ENCODE data around the gene HTT.

HTT gene

DNA sequence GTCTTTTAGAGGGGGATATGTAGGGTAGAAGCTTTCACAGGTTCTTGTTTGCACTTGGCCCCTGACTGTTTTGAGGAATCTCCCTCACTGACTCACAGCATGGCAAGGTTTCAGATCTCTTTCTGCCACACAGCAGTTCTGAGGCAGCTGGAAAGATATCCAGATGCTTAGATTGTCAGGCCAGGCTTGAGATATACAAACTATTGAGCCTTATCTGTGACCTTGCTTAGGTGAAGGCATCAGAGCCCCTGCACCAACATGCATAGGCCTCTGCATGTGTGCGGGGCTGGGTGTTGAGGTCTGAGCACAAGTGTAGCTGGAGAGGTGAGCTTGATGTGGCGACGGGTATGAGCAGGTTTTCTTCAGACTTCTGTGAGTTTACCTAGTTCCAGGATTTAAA is 93.5 kb downstream of the HTT start:
- DNase-seq (ENCODE audit: low read depth) = no peak
- H3K4me3 ChIP-seq (ENCODE audit: low read depth, low read length) = no peak overlapping the region
- TF ChIP-seq, protein P1, sequence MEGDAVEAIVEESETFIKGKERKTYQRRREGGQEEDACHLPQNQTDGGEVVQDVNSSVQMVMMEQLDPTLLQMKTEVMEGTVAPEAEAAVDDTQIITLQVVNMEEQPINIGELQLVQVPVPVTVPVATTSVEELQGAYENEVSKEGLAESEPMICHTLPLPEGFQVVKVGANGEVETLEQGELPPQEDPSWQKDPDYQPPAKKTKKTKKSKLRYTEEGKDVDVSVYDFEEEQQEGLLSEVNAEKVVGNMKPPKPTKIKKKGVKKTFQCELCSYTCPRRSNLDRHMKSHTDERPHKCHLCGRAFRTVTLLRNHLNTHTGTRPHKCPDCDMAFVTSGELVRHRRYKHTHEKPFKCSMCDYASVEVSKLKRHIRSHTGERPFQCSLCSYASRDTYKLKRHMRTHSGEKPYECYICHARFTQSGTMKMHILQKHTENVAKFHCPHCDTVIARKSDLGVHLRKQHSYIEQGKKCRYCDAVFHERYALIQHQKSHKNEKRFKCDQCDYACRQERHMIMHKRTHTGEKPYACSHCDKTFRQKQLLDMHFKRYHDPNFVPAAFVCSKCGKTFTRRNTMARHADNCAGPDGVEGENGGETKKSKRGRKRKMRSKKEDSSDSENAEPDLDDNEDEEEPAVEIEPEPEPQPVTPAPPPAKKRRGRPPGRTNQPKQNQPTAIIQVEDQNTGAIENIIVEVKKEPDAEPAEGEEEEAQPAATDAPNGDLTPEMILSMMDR (IDR thresholded peaks at IDR 0.05; ENCODE audit: insufficient read depth, low read depth, low read length, missing control alignments) = no peak

DNA sequence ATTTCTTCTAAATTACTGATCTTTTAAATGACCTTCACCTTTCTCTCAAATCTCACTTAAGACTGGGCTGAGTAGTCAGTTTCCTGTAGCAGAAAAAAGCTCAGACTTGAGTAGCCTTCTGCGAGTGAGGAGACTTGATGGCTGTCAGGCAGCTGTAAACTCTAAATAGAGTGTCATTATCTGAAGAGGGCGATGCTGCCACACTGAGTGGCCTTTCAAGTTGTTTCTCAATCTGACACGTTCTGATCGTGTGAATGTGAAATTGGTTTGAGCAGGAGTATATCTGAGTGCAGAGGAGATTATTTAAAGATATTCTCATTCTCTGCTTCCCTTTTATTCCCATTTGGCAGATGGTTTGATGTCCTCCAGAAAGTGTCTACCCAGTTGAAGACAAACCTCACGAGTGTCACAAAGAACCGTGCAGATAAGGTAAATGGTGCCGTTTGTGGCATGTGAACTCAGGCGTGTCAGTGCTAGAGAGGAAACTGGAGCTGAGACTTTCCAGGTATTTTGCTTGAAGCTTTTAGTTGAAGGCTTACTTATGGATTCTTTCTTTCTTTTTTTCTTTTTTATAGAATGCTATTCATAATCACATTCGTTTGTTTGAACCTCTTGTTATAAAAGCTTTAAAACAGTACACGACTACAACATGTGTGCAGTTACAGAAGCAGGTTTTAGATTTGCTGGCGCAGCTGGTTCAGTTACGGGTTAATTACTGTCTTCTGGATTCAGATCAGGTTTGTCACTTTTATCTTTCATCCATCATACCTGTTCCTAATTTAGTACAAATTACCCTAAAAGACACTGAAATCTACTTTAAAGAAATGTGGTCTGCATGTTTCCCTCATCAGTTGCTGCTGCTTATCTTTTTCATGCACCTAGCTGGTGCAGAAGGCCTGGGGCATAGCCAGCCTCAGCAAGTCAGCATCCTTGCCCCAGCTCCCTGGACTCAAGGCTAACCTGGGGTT is 100.2 kb downstream of the HTT start:
- no peak for DNase-seq (ENCODE audit: low read depth)
- TF ChIP-seq, protein P1 (IDR thresholded peaks at IDR 0.05; ENCODE audit: insufficient read depth, low read depth, low read length, missing control alignments) = no peak
- no peak overlapping the region for H3K4me3 ChIP-seq (ENCODE audit: low read depth, low read length)

DNA sequence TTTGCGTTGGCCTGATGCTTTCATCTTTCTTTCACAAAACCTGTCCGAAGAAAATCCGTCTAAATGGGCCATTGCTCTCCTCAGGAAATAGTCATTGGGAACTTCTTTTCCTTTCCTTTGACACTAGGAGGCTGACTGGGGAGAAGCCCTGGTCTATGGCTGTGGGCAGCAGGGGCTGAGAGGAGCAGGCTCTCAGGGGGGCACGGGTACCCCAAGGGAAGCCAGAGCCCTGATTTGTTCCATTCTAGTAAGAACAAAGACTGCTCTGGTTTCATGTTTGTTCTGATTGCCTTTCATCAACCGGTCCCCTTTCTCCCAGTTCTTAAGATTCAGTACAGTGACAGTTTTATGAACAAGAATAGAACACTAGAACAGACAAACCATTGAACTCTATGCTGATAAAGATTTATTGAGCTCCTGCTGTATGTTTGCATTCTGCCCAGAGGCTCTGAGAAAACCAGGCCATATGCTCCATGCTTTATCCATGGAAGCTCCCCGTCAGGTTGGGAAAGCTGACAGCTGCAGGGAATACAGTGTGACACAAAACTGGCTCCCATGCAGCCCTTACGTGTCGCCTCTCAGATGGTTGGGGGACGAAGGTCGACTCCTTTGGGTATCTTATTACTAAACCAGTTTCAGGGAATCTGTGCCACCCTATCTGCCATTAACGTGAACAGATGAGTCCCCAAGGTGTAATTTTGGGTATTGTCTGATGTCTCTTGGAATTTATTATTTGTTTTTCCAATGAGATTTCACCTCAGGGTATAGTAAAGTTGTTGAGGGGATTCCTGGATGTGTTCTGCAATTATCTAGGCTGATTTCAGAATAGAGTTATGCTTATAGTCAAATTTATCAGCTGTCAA is 102.1 kb downstream of the HTT start:
- TF ChIP-seq, protein P1 (IDR thresholded peaks at IDR 0.05; ENCODE audit: insufficient read depth, low read depth, low read length, missing control alignments) = no peak
- DNase-seq (ENCODE audit: low read depth) = no peak
- H3K4me3 ChIP-seq (ENCODE audit: low read depth, low read length) = no peak overlapping the region

DNA sequence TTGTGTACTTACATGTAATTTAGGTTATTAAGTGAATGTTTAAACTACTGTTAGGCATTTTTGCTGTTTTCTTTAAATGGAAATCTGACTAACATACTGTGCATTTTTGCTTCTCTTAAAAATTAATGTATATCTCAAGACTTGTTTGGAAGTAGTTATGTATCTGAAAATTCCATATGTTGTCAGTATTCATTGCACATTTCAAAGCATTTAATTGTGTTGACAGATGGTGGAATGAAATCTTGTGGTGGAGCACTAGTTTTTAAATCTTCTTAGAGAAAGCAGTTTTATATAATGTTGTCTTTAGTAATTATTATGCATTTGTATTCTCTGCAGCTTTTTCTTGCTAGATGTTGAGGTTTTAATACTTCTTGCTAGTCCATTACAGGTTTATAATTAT is 102.9 kb downstream of the HTT start:
- no peak overlapping the region for H3K4me3 ChIP-seq (ENCODE audit: low read depth, low read length)
- TF ChIP-seq, protein P1 (IDR thresholded peaks at IDR 0.05; ENCODE audit: insufficient read depth, low read depth, low read length, missing control alignments) = no peak
- DNase-seq (ENCODE audit: low read depth) = no peak

DNA sequence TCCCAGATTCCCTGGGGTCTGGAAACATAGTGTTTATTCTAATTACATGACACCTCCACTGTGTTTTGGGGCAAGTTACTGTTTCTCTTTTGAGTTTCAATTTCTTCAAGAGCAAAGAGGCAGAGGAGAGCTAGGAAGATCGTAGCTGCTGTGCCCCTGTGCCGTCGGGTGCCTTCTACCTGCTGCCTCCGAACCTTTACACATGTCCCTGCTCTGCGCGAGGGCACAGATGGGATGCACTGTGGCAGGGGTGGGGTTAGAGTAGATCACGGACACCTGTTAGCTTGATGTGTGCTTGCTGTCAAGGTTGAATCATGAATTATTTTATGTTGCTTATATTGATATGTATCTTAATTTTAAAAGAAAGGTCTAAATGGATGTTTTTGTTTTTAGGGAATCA is 103.4 kb downstream of the HTT start:
- TF ChIP-seq, protein P1 (IDR thresholded peaks at IDR 0.05; ENCODE audit: insufficient read depth, low read depth, low read length, missing control alignments) = no peak
- no peak overlapping the region for H3K4me3 ChIP-seq (ENCODE audit: low read depth, low read length)
- DNase-seq (ENCODE audit: low read depth) = no peak

DNA sequence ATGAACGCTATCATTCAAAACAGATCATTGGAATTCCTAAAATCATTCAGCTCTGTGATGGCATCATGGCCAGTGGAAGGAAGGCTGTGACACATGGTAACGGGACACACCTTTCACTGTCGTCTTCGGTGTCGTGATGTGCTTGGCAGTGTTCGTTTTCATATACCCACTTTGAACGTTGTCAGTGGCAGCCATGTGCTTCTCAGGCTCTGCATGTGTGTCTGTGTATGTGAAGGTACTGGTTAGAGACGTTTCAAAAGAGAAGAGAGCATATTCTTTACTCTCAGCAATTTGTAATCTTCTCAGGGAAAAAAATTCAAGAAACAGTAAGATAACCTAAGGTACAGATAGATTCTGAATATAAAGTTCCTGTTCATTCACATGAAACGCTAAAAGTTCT is 103.9 kb downstream of the HTT start:
- H3K4me3 ChIP-seq (ENCODE audit: low read depth, low read length) = no peak overlapping the region
- DNase-seq (ENCODE audit: low read depth) = no peak
- TF ChIP-seq, protein P1 (IDR thresholded peaks at IDR 0.05; ENCODE audit: insufficient read depth, low read depth, low read length, missing control alignments) = no peak
